SK-N-SH (cell line): Measurements from ENCODE around the gene CCDC197. TPM values are rescaled to one million over a fixed set of nuclear protein-coding genes. Genes with fewer than 3 reads are reported as not detected.

Source experiments
- CTCF ChIA-PET: fragments of 300-600, 350-600 bp; formaldehyde crosslinking; extraction: SDS; loops from one replicate; lab custom pipeline; 2021; lab: Yijun Ruan, JAX
- POLR2A ChIA-PET: fragments of 350-600 bp; sonication (Branson Sonifier 250); formaldehyde crosslinking; extraction: SDS; loops from one replicate; lab custom pipeline; 2020; ENCODE audit warnings: antibody characterized with exemption, inconsistent platforms; lab: Yijun Ruan, JAX
- DNase-seq: peaks from one replicate; pipeline ENCODE4 v3.0.0; 2012
- H2AFZ ChIP-seq: fragments of 200-600 bp; sonication (generic); 2 replicates; pipeline ENCODE4 v1.8.1; 2016; ENCODE audit warnings: antibody characterized with exemption, mild to moderate bottlenecking, low read depth
- H3F3A ChIP-seq: fragments of 200-600 bp; sonication (generic); replicated peaks from 2 replicates; pipeline ENCODE3; 2016; ENCODE audit warnings: antibody characterized with exemption, mild to moderate bottlenecking; ENCODE audit not compliant: insufficient read depth
- H3K27ac ChIP-seq, 2 experiments: fragments of 200-500 bp in 1 of 2; fragments of 200-600 bp in 1 of 2; sonication (Bioruptor generic) in 1 of 2; sonication (generic), shearing (Covaris generic) in 1 of 2; 2 replicates each; pipeline versions ENCODE4 v1.5.1 to v1.6.1; 2014 to 2016; ENCODE audit warnings: low read depth in 2 of 2, inconsistent platforms in 1 of 2, low read length in 1 of 2, mild to moderate bottlenecking in 1 of 2, mixed read lengths in 1 of 2
- H3K27me3 ChIP-seq: fragments of 200-600 bp; sonication (generic), shearing (Covaris generic); 2 replicates; pipeline ENCODE4 v1.6.1; 2016; ENCODE audit warnings: mixed run types; ENCODE audit not compliant: insufficient read depth
- H3K36me3 ChIP-seq, 2 experiments: fragments of 200-500 bp in 1 of 2; fragments of 200-600 bp in 1 of 2; sonication (Bioruptor generic) in 1 of 2; sonication (generic) in 1 of 2; replicated peaks in 1 of 2; 2 replicates each; pipeline versions ENCODE3 to v1.5.1; 2014 to 2016; ENCODE audit warnings: low read length in 1 of 2, mild to moderate bottlenecking in 1 of 2; ENCODE audit not compliant: insufficient read depth in 2 of 2, control insufficient read depth in 1 of 2
- H3K4me1 ChIP-seq, 2 experiments: fragments of 200-500 bp in 1 of 2; fragments of 200-600 bp in 1 of 2; sonication (Bioruptor generic) in 1 of 2; sonication (generic), shearing (Covaris generic) in 1 of 2; 2 replicates each; pipeline versions ENCODE4 v1.5.1 to v1.6.1; 2014 to 2016; ENCODE audit warnings: low read depth in 1 of 2, low read length in 1 of 2, mixed run types in 1 of 2; ENCODE audit not compliant: insufficient read depth in 2 of 2, control insufficient read depth in 1 of 2
- H3K4me2 ChIP-seq: fragments of 200-600 bp; sonication (generic), shearing (Covaris generic); 2 replicates; pipeline ENCODE4 v1.6.1; 2017; ENCODE audit warnings: mixed run types
- H3K4me3 ChIP-seq, 2 experiments: fragments of 200-500 bp in 1 of 2; fragments of 200-600 bp in 1 of 2; sonication (Bioruptor generic) in 1 of 2; sonication (generic), shearing (Covaris generic) in 1 of 2; 2 replicates each; pipeline versions ENCODE4 v1.5.1 to v1.8.1; 2014 to 2016; ENCODE audit warnings: low read depth in 2 of 2, inconsistent platforms in 1 of 2, low read length in 1 of 2, mild to moderate bottlenecking in 1 of 2, mixed read lengths in 1 of 2, moderate library complexity in 1 of 2
- H3K79me2 ChIP-seq: fragments of 200-600 bp; sonication (generic); 2 replicates; pipeline ENCODE4 v1.8.1; 2017; ENCODE audit warnings: mild to moderate bottlenecking; ENCODE audit not compliant: insufficient read depth
- H3K9ac ChIP-seq: fragments of 200-600 bp; sonication (generic); 2 replicates; pipeline ENCODE4 v1.6.1; 2017; ENCODE audit warnings: mixed run types
- H3K9me2 ChIP-seq: fragments of 200-600 bp; sonication (generic); 2 replicates; pipeline ENCODE4 v1.6.1; 2017; ENCODE audit warnings: mixed run types
- H3K9me3 ChIP-seq: fragments of 200-600 bp; sonication (generic); 2 replicates; pipeline ENCODE4 v1.6.1; 2017; ENCODE audit warnings: mixed run types, mild to moderate bottlenecking, moderate library complexity
- H4K20me1 ChIP-seq: fragments of 200-600 bp; sonication (generic); 2 replicates; pipeline ENCODE4 v1.6.1; 2017; ENCODE audit warnings: mild to moderate bottlenecking, mixed run types; ENCODE audit not compliant: insufficient read depth
- CTCF ChIP-seq: fragments of 200-600 bp; sonication (generic); IDR thresholded peaks from 2 replicates; pipeline ENCODE4 v1.6.1; 2017; ENCODE audit warnings: antibody characterized with exemption, mild to moderate bottlenecking, moderate library complexity
- EZH2phosphoT487 ChIP-seq: fragments of 200-600 bp; sonication (generic); IDR thresholded peaks from 2 replicates; pipeline ENCODE4 v1.6.1; 2017; ENCODE audit warnings: low read depth, mixed run types, mild to moderate bottlenecking, antibody characterized with exemption, moderate library complexity, borderline replicate concordance
- FOXM1 ChIP-seq: IDR thresholded peaks from 2 replicates; pipeline ENCODE4 v1.4.0; 2012; ENCODE audit warnings: low read depth, mild to moderate bottlenecking
- MXI1 ChIP-seq: IDR thresholded peaks from 2 replicates; pipeline ENCODE4 v1.6.1; 2012; ENCODE audit warnings: mild to moderate bottlenecking, low read depth, low read length, improper control_type of control experiment
- POLR2AphosphoS5 ChIP-seq: IDR thresholded peaks from 2 replicates; pipeline ENCODE4 v1.6.1; 2012; ENCODE audit warnings: low read depth, low read length
- RFX5 ChIP-seq: IDR thresholded peaks from 2 replicates; pipeline ENCODE4 v1.6.1; 2012; ENCODE audit warnings: mild to moderate bottlenecking, improper control_type of control experiment, low read length
- SMC3 ChIP-seq: IDR thresholded peaks from 2 replicates; pipeline ENCODE4 v1.6.1; 2012; ENCODE audit warnings: low read depth, low read length, improper control_type of control experiment
- TAF1 ChIP-seq: IDR thresholded peaks from 2 replicates; pipeline ENCODE4 v1.6.1; 2012; ENCODE audit warnings: low read depth, mild to moderate bottlenecking, low read length, moderate library complexity, borderline replicate concordance
- TEAD4 ChIP-seq: IDR thresholded peaks from 2 replicates; pipeline ENCODE4 v1.4.0; 2012; ENCODE audit warnings: mild to moderate bottlenecking, borderline replicate concordance; ENCODE audit not compliant: insufficient read depth
- ZBTB33 ChIP-seq: IDR thresholded peaks from 2 replicates; pipeline ENCODE4 v1.4.0; 2012; ENCODE audit warnings: low read depth, borderline replicate concordance
- WGBS: methylation state at CpG from one replicate; pipeline ENCODE4 v1.1.6; 2017; ENCODE audit warnings: low lambda C conversion rate; 5-methylcytosine and 5-hydroxymethylcytosine counted together
- polyA plus RNA-seq, 3 experiments: library from polyadenylated mRNA; depleted of rRNA; stranded (reverse); fragments of >200 nt; gene quantifications; 2 replicates each; pipeline ENCODE4 v1.2.3, GENCODE V29; 2012

The CCDC197 gene
- polyA plus RNA-seq, 1 of the 3 experiments (the other 2 are of a cell fraction), result not detected

- TF ChIP-seq MXI1, result no peak
- no peak for TF ChIP-seq CTCF
- no peak for TF ChIP-seq ZBTB33
- TF ChIP-seq RFX5, result no peak
- TF ChIP-seq POLR2AphosphoS5, result no peak
- no peak for TF ChIP-seq EZH2phosphoT487
- TF ChIP-seq TEAD4, result no peak
- no peak for TF ChIP-seq SMC3
- no peak for TF ChIP-seq FOXM1
- H3K4me2 ChIP-seq, result no peak overlapping the region
- peaks cover 0 to 3% of the 10 kb centered on the region in 2 experiments; a peak in 1 of 4 replicates for H3K4me1 ChIP-seq
- H3K4me3 ChIP-seq, result no peak overlapping the region
- no peaks in the 10 kb centered on the region for H3K79me2 ChIP-seq
- ChIA-PET POLR2A (no interaction called here), CTCF (interaction anchor here (1.3 to 1.8 kb wide), 3 partner anchors 25 to 156 kb away, joined by 4 to 6 read pairs (median 4); no protein-coding TSS in a partner anchor)
- H3K27ac ChIP-seq, result no peak overlapping the region
- no peak for DNase-seq
- H3K27me3 ChIP-seq, result no peaks in the 10 kb centered on the region
- H4K20me1 ChIP-seq, result no peaks in the 10 kb centered on the region
- no peak overlapping the region for H2AFZ ChIP-seq
- H3K36me3 ChIP-seq, result no peaks in the 10 kb centered on the region
- 74% methylated on average over 9 of the region's 9 CpGs for WGBS
- no peaks in the 10 kb centered on the region for H3K9me3 ChIP-seq
- H3K9ac ChIP-seq, result no peak overlapping the region
- H3K9me2 ChIP-seq, result no peaks in the 10 kb centered on the region
- no peaks in the 10 kb centered on the region for H3F3A ChIP-seq
Measured at GRCh38 chr14:93975791-93976476, 21.2 kb upstream of the CCDC197 start.

GRCh38 chr14:93976477-93977057 lies 20.5 kb upstream of the CCDC197 start, which contains the start of gene ASB2:
Gene ASB2, minus strand, starts transcription at chr14:93976570. Its CDS starts 12,031 bp downstream, at chr14:93964539.
- no peaks in the 10 kb centered on the region for H3K27me3 ChIP-seq
- ChIA-PET POLR2A (no interaction called here), CTCF (interaction anchor here (1.3 to 1.8 kb wide), 2 partner anchors 25 to 38 kb away, joined by 4 to 6 read pairs; no protein-coding TSS in a partner anchor)
- no peaks in the 10 kb centered on the region for H3K79me2 ChIP-seq
- no peak within 1 kb of the TSS for H3K4me3 ChIP-seq
- 75% methylated on average over 10 of the region's 12 CpGs for WGBS
- H3K27ac ChIP-seq, result no peak within 1 kb of the TSS
- H3F3A ChIP-seq, result no peaks in the 10 kb centered on the region
- H3K9me3 ChIP-seq, result no peaks in the 10 kb centered on the region
- H3K4me2 ChIP-seq, result no peak within 1 kb of the TSS
- DNase-seq, result no peak
- no peak within 1 kb of the TSS for H3K9ac ChIP-seq
- no peak within 1 kb of the TSS for H2AFZ ChIP-seq
- TF ChIP-seq TAF1, result no peak
- H3K4me1 ChIP-seq, result peaks cover 0 to 3% of the 10 kb centered on the region in 2 experiments; a peak in 1 of 4 replicates
- H3K36me3 ChIP-seq, result no peaks in the 10 kb centered on the region
- no peaks in the 10 kb centered on the region for H4K20me1 ChIP-seq
- no peaks in the 10 kb centered on the region for H3K9me2 ChIP-seq
